ENCODE data around the gene URB1.

DNA sequence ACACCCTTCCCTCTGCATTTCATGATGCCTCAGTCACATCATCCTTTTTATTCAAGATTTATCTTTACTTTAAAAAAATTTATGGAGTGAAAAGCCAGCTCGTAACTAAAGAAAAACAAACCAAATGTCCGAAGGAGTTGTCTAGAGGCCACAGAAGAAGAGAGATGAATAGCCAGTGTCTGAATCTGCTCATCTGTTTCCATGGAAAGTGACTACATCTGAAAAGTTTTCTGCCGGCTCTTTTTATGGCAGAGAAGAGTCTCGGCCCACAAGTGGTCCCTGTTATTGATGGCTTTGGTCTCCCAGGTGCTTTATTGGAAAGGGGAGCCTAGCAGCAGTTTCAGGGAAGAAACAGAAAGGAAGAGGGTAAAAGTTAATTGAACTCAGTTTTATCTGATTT, 25.3 kb upstream of the URB1 start:
- TF ChIP-seq POLR2A (IDR thresholded peaks at IDR 0.05; ENCODE audit: extremely low read depth, insufficient read length) = no peak
- TF ChIP-seq CTCF (IDR thresholded peaks at IDR 0.05; ENCODE audit: low read depth, low read length) = no peak
- TF ChIP-seq, protein P1, sequence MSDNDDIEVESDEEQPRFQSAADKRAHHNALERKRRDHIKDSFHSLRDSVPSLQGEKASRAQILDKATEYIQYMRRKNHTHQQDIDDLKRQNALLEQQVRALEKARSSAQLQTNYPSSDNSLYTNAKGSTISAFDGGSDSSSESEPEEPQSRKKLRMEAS (IDR thresholded peaks at IDR 0.05; ENCODE audit: low read depth, low read length) = no peak
- TF ChIP-seq MYC (IDR thresholded peaks at IDR 0.05; ENCODE audit: low read depth, low read length) = no peak

Measured in NB4 (cell line).